ENCODE results near the gene SLC15A3.

GRCh38 chr11:60910711-60911380 is 41.1 kb downstream of the SLC15A3 start:
- TF ChIP-seq CTCF (IDR thresholded peaks at IDR 0.05) (no peak), EP300 (IDR thresholded peaks at IDR 0.05) (no peak)
